ENCODE measurements around the gene NEURL2. TPM values are rescaled to one million over a fixed set of nuclear protein-coding genes. Genes with fewer than 3 reads are reported as not detected.

Gene NEURL2
- total RNA-seq, 1 donor from 2014 or later, result 7.9 TPM

- H3K27me3 ChIP-seq (ENCODE audit: control insufficient read depth, insufficient read depth, low read length), result no peaks in the 10 kb centered on the region
- no peak for TF ChIP-seq CTCF (IDR thresholded peaks at IDR 0.05; ENCODE audit: insufficient read depth, low read length, poor library complexity, severe bottlenecking)
- H3K36me3 ChIP-seq (ENCODE audit: control insufficient read depth, insufficient read depth, low read length), result peaks cover 3% of the 10 kb centered on the region
- no peak for DNase-seq (ENCODE audit: low read depth)
- H3K4me3 ChIP-seq (ENCODE audit: low read depth, low read length), result no peak overlapping the region
These were observed 6.3 kb upstream of the NEURL2 start for GRCh38 chr20:45897289-45897688.

- TF ChIP-seq CTCF (IDR thresholded peaks at IDR 0.05; ENCODE audit: insufficient read depth, low read length, poor library complexity, severe bottlenecking), result no peak
- Histone ChIP-seq H3K27me3 (ENCODE audit: control insufficient read depth, insufficient read depth, low read length) (no peaks in the 10 kb centered on the region), H3K4me3 (ENCODE audit: low read depth, low read length) (no peak overlapping the region), H3K36me3 (ENCODE audit: control insufficient read depth, insufficient read depth, low read length) (peaks cover 3% of the 10 kb centered on the region)
- no peak for DNase-seq (ENCODE audit: low read depth)
These were observed 5.7 kb upstream of the NEURL2 start for GRCh38 chr20:45896641-45897161.

GRCh38 chr20:45894797-45895196 lies 3.8 kb upstream of the NEURL2 start:
- no peak overlapping the region for H3K4me3 ChIP-seq (ENCODE audit: low read depth, low read length)
- no peak for TF ChIP-seq CTCF (IDR thresholded peaks at IDR 0.05; ENCODE audit: insufficient read depth, low read length, poor library complexity, severe bottlenecking)
- DNase-seq (ENCODE audit: low read depth), result no peak
- no peaks in the 10 kb centered on the region for H3K27me3 ChIP-seq (ENCODE audit: control insufficient read depth, insufficient read depth, low read length)
- H3K36me3 ChIP-seq (ENCODE audit: control insufficient read depth, insufficient read depth, low read length), result peaks cover 3% of the 10 kb centered on the region

- Histone ChIP-seq H3K36me3 (ENCODE audit: control insufficient read depth, insufficient read depth, low read length) (peaks cover 3% of the 10 kb centered on the region), H3K27me3 (ENCODE audit: control insufficient read depth, insufficient read depth, low read length) (no peaks in the 10 kb centered on the region), H3K4me3 (ENCODE audit: low read depth, low read length) (no peak overlapping the region)
- no peak for TF ChIP-seq CTCF (IDR thresholded peaks at IDR 0.05; ENCODE audit: insufficient read depth, low read length, poor library complexity, severe bottlenecking)
- no peak for DNase-seq (ENCODE audit: low read depth)
These were observed 2.8 kb upstream of the NEURL2 start for GRCh38 chr20:45893831-45894230.

- Histone ChIP-seq H3K4me3 (ENCODE audit: low read depth, low read length) (no peak overlapping the region), H3K27me3 (ENCODE audit: control insufficient read depth, insufficient read depth, low read length) (no peaks in the 10 kb centered on the region), H3K36me3 (ENCODE audit: control insufficient read depth, insufficient read depth, low read length) (peaks cover 3% of the 10 kb centered on the region)
- no peak for TF ChIP-seq CTCF (IDR thresholded peaks at IDR 0.05; ENCODE audit: insufficient read depth, low read length, poor library complexity, severe bottlenecking)
- DNase-seq (ENCODE audit: low read depth), result no peak
These were observed 2.0 kb upstream of the NEURL2 start for GRCh38 chr20:45892828-45893500.
